B cell (primary cell): Measurements from ENCODE around the gene ETV3. TPM values are rescaled to one million over a fixed set of nuclear protein-coding genes. Genes with fewer than 3 reads are reported as not detected.
"Not testable (repeated sequence)": the region's sequence is repeated elsewhere in the genome, so short reads cannot be mapped to it uniquely, and the experiment has no call there.

Experiments used
- ATAC-seq: fragments of 200-7000 bp; cut with Tn5 transposase; one replicate; pipeline ENCODE4 v1.10.0; 2021; ENCODE audit warnings: low read depth, mild to moderate bottlenecking, moderate number of reproducible peaks, moderate library complexity
- CTCF ChIA-PET: fragments of 350-600 bp; sonication (Branson Sonifier 250); formaldehyde crosslinking; loops from one replicate; lab custom pipeline; 2021; ENCODE audit warnings: antibody characterized with exemption, inconsistent platforms; lab: Charles Lee
- POLR2A ChIA-PET: fragments of 350-600 bp; sonication (Branson Sonifier 250); formaldehyde crosslinking; loops from one replicate; lab custom pipeline; 2021; ENCODE audit warnings: antibody characterized with exemption; lab: Charles Lee
- DNase-seq: peaks from one replicate; pipeline ENCODE4 v3.0.0; 2013
- H2AFZ ChIP-seq: 2 replicates; pipeline ENCODE4 v1.6.1; 2012; ENCODE audit warnings: mild to moderate bottlenecking, low read depth, low read length; ENCODE audit not compliant: insufficient read depth, poor library complexity, severe bottlenecking
- H3K27ac ChIP-seq, 2 donors: 1 replicate in 1 of 2; 2 replicates in 1 of 2; pipeline ENCODE4 v1.5.1; 2012 to 2013; ENCODE audit warnings: low read length in 2 of 2, mild to moderate bottlenecking in 2 of 2, moderate library complexity in 1 of 2
- H3K27me3 ChIP-seq, 4 experiments: fragments of 200-600 bp in 1 of 4; sonication (generic) in 1 of 4; replicated peaks in 1 of 4; 1 replicate in 2 of 4; 2 replicates in 2 of 4; pipeline versions ENCODE4 v1.6.1 to v1.7.0; 2013 to 2016; ENCODE audit warnings: low read length in 3 of 4, mild to moderate bottlenecking in 2 of 4, mixed read lengths in 1 of 4, moderate library complexity in 1 of 4; ENCODE audit not compliant: insufficient read depth in 4 of 4, control insufficient read depth in 3 of 4; ENCODE audit errors: control extremely low read depth in 1 of 4
- H3K36me3 ChIP-seq, 2 experiments: replicated peaks in 1 of 2; 1 replicate in 1 of 2; 2 replicates in 1 of 2; pipeline versions ENCODE4 v1.6.1 to v1.7.1; 2013; ENCODE audit warnings: low read length in 1 of 2; ENCODE audit not compliant: insufficient read depth in 2 of 2, control insufficient read depth in 1 of 2; ENCODE audit errors: control extremely low read depth in 1 of 2, extremely low read depth in 1 of 2
- H3K4me1 ChIP-seq, 2 donors: fragments of 200-600 bp in 1 of 2; sonication (generic) in 1 of 2; 1 replicate in 1 of 2; 2 replicates in 1 of 2; pipeline versions ENCODE4 v1.5.1 to v1.6.1; 2013 to 2017; ENCODE audit warnings: low read length in 2 of 2; ENCODE audit not compliant: control insufficient read depth in 2 of 2, insufficient read depth in 2 of 2
- H3K4me2 ChIP-seq: replicated peaks from 2 replicates; pipeline ENCODE3; 2012; ENCODE audit warnings: mild to moderate bottlenecking, low read depth, low read length; ENCODE audit not compliant: poor library complexity, severe bottlenecking
- H3K4me3 ChIP-seq, 5 experiments: fragments of 200-600 bp in 1 of 5; sonication (generic) in 1 of 5; 1 replicate in 3 of 5; 2 replicates in 2 of 5; pipeline versions ENCODE4 v1.5.1 to v1.7.0; 2011 to 2016; ENCODE audit warnings: low read length in 4 of 5, mild to moderate bottlenecking in 4 of 5, low read depth in 2 of 5, control low read depth in 1 of 5, moderate library complexity in 1 of 5; ENCODE audit not compliant: insufficient read depth in 1 of 5; ENCODE audit errors: control extremely low read depth in 1 of 5, extremely low read depth in 1 of 5
- H3K79me2 ChIP-seq: fragments of 200-600 bp; sonication (generic); one replicate; pipeline ENCODE4 v1.6.0; 2016; ENCODE audit warnings: low read length; ENCODE audit not compliant: control insufficient read depth, insufficient read depth
- H3K9ac ChIP-seq: fragments of 200-600 bp; sonication (generic); 2 replicates; pipeline ENCODE4 v1.6.1; 2017; ENCODE audit warnings: mild to moderate bottlenecking, low read length, moderate library complexity
- H3K9me3 ChIP-seq, 3 donors: one replicate each; pipeline versions ENCODE4 v1.6.1 to v1.7.1; 2013; ENCODE audit warnings: low read length in 2 of 3; ENCODE audit not compliant: control insufficient read depth in 2 of 3, insufficient read depth in 1 of 3; ENCODE audit errors: control extremely low read depth in 1 of 3
- H4K20me1 ChIP-seq: 2 replicates; pipeline ENCODE4 v1.6.0; 2012; ENCODE audit warnings: mild to moderate bottlenecking, low read length; ENCODE audit not compliant: insufficient read depth, control insufficient read depth, poor library complexity, severe bottlenecking
- H3K27ac Mint-ChIP-seq: one replicate; pipeline ENCODE4 v1.8.0; 2021; ENCODE audit warnings: mixed read lengths
- H3K27me3 Mint-ChIP-seq: one replicate; pipeline ENCODE4 v1.8.0; 2021; ENCODE audit warnings: mixed read lengths
- H3K4me1 Mint-ChIP-seq: one replicate; pipeline ENCODE4 v1.8.0; 2021; ENCODE audit warnings: mixed read lengths
- H3K4me3 Mint-ChIP-seq: one replicate; pipeline ENCODE4 v1.8.0; 2021; ENCODE audit warnings: mixed read lengths
- H3K9me3 Mint-ChIP-seq: one replicate; pipeline ENCODE4 v1.8.0; 2022; ENCODE audit warnings: mixed read lengths; ENCODE audit not compliant: insufficient read depth
- EZH2 ChIP-seq: IDR thresholded peaks from 2 replicates; pipeline ENCODE4 v1.6.1; 2012; ENCODE audit warnings: borderline replicate concordance, low read depth, mild to moderate bottlenecking, moderate library complexity, low read length; ENCODE audit not compliant: insufficient read depth, poor library complexity, severe bottlenecking
- WGBS: methylation state at CpG from one replicate; pipeline ENCODE4 v1.1.5; 2013; ENCODE audit warnings: missing lambda C conversion rate; ENCODE audit not compliant: insufficient coverage; 5-methylcytosine and 5-hydroxymethylcytosine counted together
- intact Hi-C: fragments of 100-400 bp; cut with micrococcal nuclease; formaldehyde crosslinking; loops from one replicate; pipeline ENCODE4 v1.10.0; 2022
- polyA plus RNA-seq: library from polyadenylated mRNA; depleted of rRNA; stranded (reverse); fragments of >200 nt; gene quantifications from 2 replicates; pipeline ENCODE4 v1.2.3, GENCODE V29; 2012
- total RNA-seq, 2 donors: library from RNA; stranded (reverse); fragments of 120-200 nt in 1 of 2; gene quantifications; 1 replicate in 1 of 2; 2 replicates in 1 of 2; pipeline versions ENCODE4 v1.2.3 to v1.2.4, GENCODE V29; 2013 to 2022
- TF ChIP-seq, protein P1 (sequence below): fragments of 200-600 bp; IDR thresholded peaks from one replicate; pipeline ENCODE4 v1.8.0; 2022; ENCODE audit warnings: antibody characterized with exemption, mild to moderate bottlenecking

The ETV3 gene
- total and polyA plus RNA-seq, 2 donors (not counting 1 experiment from before 2014, with no cell fraction given) = 16.7 to 34.1 TPM

DNA sequence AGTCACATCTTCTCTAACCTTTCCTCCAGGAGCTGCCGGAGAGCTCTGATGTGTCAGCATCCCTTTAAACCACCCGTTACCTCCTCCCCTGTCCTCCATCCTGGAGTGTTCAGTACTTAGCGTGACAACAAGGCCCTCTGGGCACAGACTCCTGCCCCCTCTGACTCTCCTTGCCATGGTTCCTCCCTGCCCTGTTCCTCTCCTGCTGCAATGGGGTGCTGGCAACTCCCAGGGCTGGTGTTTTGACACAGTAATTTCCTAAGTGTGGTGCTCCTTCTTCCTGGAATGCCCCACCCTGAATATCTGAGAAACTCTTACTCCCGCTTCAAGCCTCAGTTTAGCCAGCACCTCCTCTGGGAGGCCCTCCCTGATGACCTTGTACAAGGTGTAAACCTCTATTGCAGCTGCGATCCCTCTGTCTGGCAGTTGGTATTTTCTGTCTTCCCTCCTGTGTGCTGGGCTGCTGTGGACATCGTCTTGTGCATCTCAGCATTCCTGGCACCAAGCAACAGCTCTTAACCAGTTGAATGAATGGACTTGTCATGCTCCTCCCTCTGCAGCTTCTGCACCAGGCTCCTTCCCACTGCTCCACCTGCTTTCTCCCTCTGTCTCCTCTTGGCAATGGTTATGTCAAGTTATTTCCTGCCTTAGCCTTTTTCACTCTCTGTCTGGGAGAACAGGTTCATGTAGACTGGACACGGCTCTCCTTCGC, 48.2 kb upstream of the ETV3 start:
- Histone ChIP-seq H3K4me2 (no peak overlapping the region), H4K20me1 (no peaks in the 10 kb centered on the region), H3K36me3 (no peaks in the 10 kb centered on the region), H3K27ac (no peak overlapping the region), H3K4me1 (no peaks in the 10 kb centered on the region), H3K4me3 (no peak overlapping the region), H3K9ac (no peak overlapping the region), H3K9me3 (no peaks in the 10 kb centered on the region), H3K27me3 (peaks cover 0 to 13% (median 0%) of the 10 kb centered on the region in 4 experiments), H3K79me2 (no peaks in the 10 kb centered on the region), H2AFZ (no peak overlapping the region)
- no peaks in the 10 kb centered on the region for H3K9me3 Mint-ChIP-seq
- ATAC-seq = no peak
- POLR2A ChIA-PET = no interaction called here
- WGBS = 95% methylated on average over 8 of the region's 8 CpGs
- CTCF ChIA-PET = interaction anchor here (1.0 to 2.4 kb wide), 5 partner anchors 9 to 96 kb away, joined by 3 to 9 read pairs (median 3); no protein-coding TSS in a partner anchor
- H3K4me3 Mint-ChIP-seq = no peak overlapping the region
- H3K27ac Mint-ChIP-seq = no peak overlapping the region
- no peaks in the 10 kb centered on the region for H3K4me1 Mint-ChIP-seq
- intact Hi-C loops = no loop called here
- no peak for TF ChIP-seq EZH2
- TF ChIP-seq, protein P1, sequence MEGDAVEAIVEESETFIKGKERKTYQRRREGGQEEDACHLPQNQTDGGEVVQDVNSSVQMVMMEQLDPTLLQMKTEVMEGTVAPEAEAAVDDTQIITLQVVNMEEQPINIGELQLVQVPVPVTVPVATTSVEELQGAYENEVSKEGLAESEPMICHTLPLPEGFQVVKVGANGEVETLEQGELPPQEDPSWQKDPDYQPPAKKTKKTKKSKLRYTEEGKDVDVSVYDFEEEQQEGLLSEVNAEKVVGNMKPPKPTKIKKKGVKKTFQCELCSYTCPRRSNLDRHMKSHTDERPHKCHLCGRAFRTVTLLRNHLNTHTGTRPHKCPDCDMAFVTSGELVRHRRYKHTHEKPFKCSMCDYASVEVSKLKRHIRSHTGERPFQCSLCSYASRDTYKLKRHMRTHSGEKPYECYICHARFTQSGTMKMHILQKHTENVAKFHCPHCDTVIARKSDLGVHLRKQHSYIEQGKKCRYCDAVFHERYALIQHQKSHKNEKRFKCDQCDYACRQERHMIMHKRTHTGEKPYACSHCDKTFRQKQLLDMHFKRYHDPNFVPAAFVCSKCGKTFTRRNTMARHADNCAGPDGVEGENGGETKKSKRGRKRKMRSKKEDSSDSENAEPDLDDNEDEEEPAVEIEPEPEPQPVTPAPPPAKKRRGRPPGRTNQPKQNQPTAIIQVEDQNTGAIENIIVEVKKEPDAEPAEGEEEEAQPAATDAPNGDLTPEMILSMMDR = no peak
- peaks cover 19% of the 10 kb centered on the region for H3K27me3 Mint-ChIP-seq
- DNase-seq = no peak

DNA sequence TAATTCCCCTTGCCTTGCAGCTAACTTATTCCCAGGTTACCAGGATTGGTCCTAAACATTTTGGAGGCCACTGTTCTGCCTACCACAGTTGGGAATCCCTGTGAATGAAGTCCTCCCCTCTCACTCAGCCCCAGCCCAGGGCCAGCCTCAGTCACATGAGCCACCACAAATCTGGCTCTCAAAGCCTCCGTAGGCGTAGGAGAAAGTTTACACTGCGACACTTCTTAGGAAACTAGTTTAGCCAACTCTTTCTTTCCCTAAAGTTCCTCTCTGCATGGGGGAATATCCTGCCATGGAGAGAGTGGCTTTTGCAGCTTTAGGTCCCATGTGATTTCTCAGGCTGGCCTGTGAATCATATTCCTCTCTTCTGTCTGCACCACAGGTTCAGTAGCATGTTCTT, 45.7 kb upstream of the ETV3 start:
- TF ChIP-seq EZH2 = no peak
- TF ChIP-seq, protein P1 = no peak
- H3K4me2 ChIP-seq = no peak overlapping the region
- no peaks in the 10 kb centered on the region for H3K9me3 Mint-ChIP-seq
- peaks cover 0 to 13% (median 0%) of the 10 kb centered on the region in 4 experiments for H3K27me3 ChIP-seq
- H3K36me3 ChIP-seq = no peaks in the 10 kb centered on the region
- H3K4me3 ChIP-seq = no peak overlapping the region
- CTCF ChIA-PET = interaction anchor here (1.0 to 1.4 kb wide), 2 partner anchors 12 to 26 kb away, joined by 3 to 4 read pairs; no protein-coding TSS in a partner anchor
- H3K4me3 Mint-ChIP-seq = no peak overlapping the region
- POLR2A ChIA-PET = no interaction called here
- WGBS = 100% methylated on average over 2 of the region's 3 CpGs
- H3K27me3 Mint-ChIP-seq = peaks cover 27% of the 10 kb centered on the region
- no peak overlapping the region for H3K27ac ChIP-seq
- intact Hi-C loops = no loop called here
- DNase-seq = no peak
- no peaks in the 10 kb centered on the region for H4K20me1 ChIP-seq
- H3K79me2 ChIP-seq = no peaks in the 10 kb centered on the region
- no peak overlapping the region for H3K9ac ChIP-seq
- H3K4me1 ChIP-seq = no peaks in the 10 kb centered on the region
- H3K27ac Mint-ChIP-seq = no peak overlapping the region
- no peak overlapping the region for H2AFZ ChIP-seq
- ATAC-seq = no peak
- H3K9me3 ChIP-seq = no peaks in the 10 kb centered on the region
- peaks cover 2% of the 10 kb centered on the region for H3K4me1 Mint-ChIP-seq

DNA sequence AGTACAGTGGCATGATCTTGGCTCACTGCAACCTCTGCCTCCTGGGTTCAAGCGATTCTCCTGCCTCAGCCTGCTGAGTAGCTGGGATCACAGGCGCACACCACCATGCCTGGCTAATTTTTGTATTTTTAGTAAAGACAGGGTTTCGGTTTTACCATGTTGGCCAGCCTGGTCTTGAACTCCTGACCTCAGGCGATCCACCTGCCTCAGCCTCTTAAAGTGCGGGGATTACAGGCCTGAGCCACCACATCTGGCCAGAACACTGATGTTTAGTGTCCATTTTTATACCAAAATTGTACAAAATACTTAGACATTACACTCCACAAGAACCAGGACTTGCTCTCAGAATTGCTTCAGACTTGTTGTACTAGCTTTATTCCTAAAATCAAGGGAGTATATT, 44.2 kb upstream of the ETV3 start:
- H3K27me3 Mint-ChIP-seq = peaks cover 36% of the 10 kb centered on the region
- 100% methylated on average over 2 of the region's 5 CpGs for WGBS

More for the DNA sequence above, 44.2 kb upstream of the ETV3 start:
- H3K27ac ChIP-seq, H3K79me2 ChIP-seq, H3K4me3 ChIP-seq, H3K4me1 Mint-ChIP-seq, H3K9ac ChIP-seq, H3K36me3 ChIP-seq, H3K4me1 ChIP-seq, H3K9me3 Mint-ChIP-seq, H3K4me3 Mint-ChIP-seq, H4K20me1 ChIP-seq, DNase-seq, H2AFZ ChIP-seq, H3K27ac Mint-ChIP-seq, H3K4me2 ChIP-seq, H3K9me3 ChIP-seq, ATAC-seq, POLR2A ChIA-PET, intact Hi-C loops: not testable (repeated sequence)
- CTCF ChIA-PET = interaction anchor here (1.4 kb wide), 1 partner anchor 11 kb away, joined by 3 read pairs; no protein-coding TSS in a partner anchor
- H3K27me3 ChIP-seq = peaks cover 0 to 13% (median 0%) of the 10 kb centered on the region in 4 experiments
